HG03575 (cell line): ENCODE measurements around the gene SPSB1.
"Not testable (repeated sequence)": the region's sequence is repeated elsewhere in the genome, so short reads cannot be mapped to it uniquely, and the experiment has no call there.

Experiments
- ATAC-seq: cut with Tn5 transposase; IDR thresholded peaks from one replicate; pipeline ENCODE4 v1.9.1; 2021; ENCODE audit not compliant: unreplicated experiment, insufficient number of reproducible peaks, low FRiP score; ENCODE audit errors: extremely low read depth

The SPSB1 gene

GRCh38 chr1:9295884-9296283 lies 3.2 kb downstream of the SPSB1 start:
- no peak for ATAC-seq

- ATAC-seq, result no peak
These were observed 4.2 kb downstream of the SPSB1 start for GRCh38 chr1:9296850-9297249.

- ATAC-seq, result no peak
These were observed 5.1 kb downstream of the SPSB1 start for GRCh38 chr1:9297831-9298230.

GRCh38 chr1:9298282-9298681 lies 5.6 kb downstream of the SPSB1 start:
- ATAC-seq, result no peak

- not testable (repeated sequence) for ATAC-seq
These were observed 7.2 kb downstream of the SPSB1 start for GRCh38 chr1:9299571-9300541.

GRCh38 chr1:9300573-9300972 lies 7.9 kb downstream of the SPSB1 start:
- ATAC-seq, result no peak

- no peak for ATAC-seq
These were observed 10.2 kb downstream of the SPSB1 start for GRCh38 chr1:9302745-9303524.

- no peak for ATAC-seq
These were observed 11.2 kb downstream of the SPSB1 start for GRCh38 chr1:9303916-9304315.

GRCh38 chr1:9305216-9305615 lies 12.5 kb downstream of the SPSB1 start:
- no peak for ATAC-seq

GRCh38 chr1:9306006-9306405 lies 13.3 kb downstream of the SPSB1 start:
- no peak for ATAC-seq

GRCh38 chr1:9307303-9307702 lies 14.6 kb downstream of the SPSB1 start:
- ATAC-seq, result no peak

GRCh38 chr1:9308236-9308785 lies 15.6 kb downstream of the SPSB1 start:
- no peak for ATAC-seq

- ATAC-seq, result no peak
These were observed 16.4 kb downstream of the SPSB1 start for GRCh38 chr1:9309080-9309479.

GRCh38 chr1:9309991-9310390 lies 17.3 kb downstream of the SPSB1 start:
- no peak for ATAC-seq

GRCh38 chr1:9311029-9311428 lies 18.3 kb downstream of the SPSB1 start:
- no peak for ATAC-seq

GRCh38 chr1:9311479-9311878 lies 18.8 kb downstream of the SPSB1 start:
- ATAC-seq, result no peak

- ATAC-seq, result no peak
These were observed 19.6 kb downstream of the SPSB1 start for GRCh38 chr1:9312168-9312720.

GRCh38 chr1:9313576-9313975 lies 20.9 kb downstream of the SPSB1 start:
- ATAC-seq, result no peak

- no peak for ATAC-seq
These were observed 21.4 kb downstream of the SPSB1 start for GRCh38 chr1:9314111-9314510.
